K562 (cell line): ENCODE data around the gene CYLD. TPM values are rescaled to one million over a fixed set of nuclear protein-coding genes. Genes with fewer than 3 reads are reported as not detected.

Source experiments
- ATAC-seq: fragments of 200-7000 bp; cut with Tn5 transposase; 3 replicates; pipeline ENCODE4 v1.9.1; 2020; ENCODE audit warnings: moderate library complexity
- BruUV-seq: library from RNA; stranded (reverse); fragments of 400-500 nt; replicated peaks from 2 replicates; lab custom pipeline; 2021; lab: Mats Ljungman, UMichigan
- CTCF ChIA-PET: fragments of 300-600 bp; formaldehyde crosslinking; extraction: SDS; loops from one replicate; lab custom pipeline; 2021; ENCODE audit warnings: low intra/inter-chr PET ratio; lab: Yijun Ruan, JAX
- POLR2A ChIA-PET: fragments of 300-600, 350-650 bp; sonication (Branson Sonifier 250); formaldehyde crosslinking; extraction: SDS; loops from one replicate; lab custom pipeline; 2021; ENCODE audit warnings: antibody characterized with exemption, inconsistent platforms; lab: Yijun Ruan, JAX
- DNase-seq, 4 experiments: peaks; one replicate each; pipeline versions ENCODE4 v3.0.0 to v3.0.0-alpha.2; 2011 to 2018; ENCODE audit warnings: low spot score in 3 of 4, mixed read lengths in 3 of 4; ENCODE audit errors: extremely low read depth in 1 of 4
- FAIRE-seq: peaks from 2 replicates; lab custom pipeline; 2011; peaks lifted over from hg19 to GRCh38; lab: Jason Lieb, UNC
- H2AFZ ChIP-seq: 2 replicates; pipeline ENCODE4 v1.6.0; 2011; ENCODE audit warnings: low read depth, low read length, control low read depth, inconsistent platforms
- H3K27ac ChIP-seq: fragments of 200-600 bp; 3 replicates; pipeline ENCODE4 v1.8.0; 2011; ENCODE audit warnings: low read depth, mild to moderate bottlenecking, control low read depth, inconsistent platforms, low read length, moderate library complexity, mixed read lengths; ENCODE audit errors: extremely low read depth
- H3K27me3 ChIP-seq, 2 experiments: fragments of 300-600 bp in 1 of 2; 2 replicates in 1 of 2; 3 replicates in 1 of 2; pipeline versions ENCODE4 v1.6.0 to v1.8.0; 2011; ENCODE audit warnings: inconsistent platforms in 2 of 2, low read length in 2 of 2, mild to moderate bottlenecking in 1 of 2, mixed read lengths in 1 of 2, moderate library complexity in 1 of 2; ENCODE audit not compliant: control insufficient read depth in 2 of 2, insufficient read depth in 2 of 2
- H3K36me3 ChIP-seq: fragments of 300-600 bp; 3 replicates; pipeline ENCODE4 v1.8.0; 2011; ENCODE audit warnings: mild to moderate bottlenecking, low read length, inconsistent platforms; ENCODE audit not compliant: control insufficient read depth, insufficient read depth
- H3K4me1 ChIP-seq, 2 experiments: fragments of 200-600 bp in 1 of 2; replicated peaks in 1 of 2; 2 replicates in 1 of 2; 3 replicates in 1 of 2; pipeline versions ENCODE4 v1.5.1 to v1.8.0; 2011; ENCODE audit warnings: inconsistent platforms in 2 of 2, low read length in 2 of 2, mild to moderate bottlenecking in 1 of 2, mixed read lengths in 1 of 2, moderate library complexity in 1 of 2; ENCODE audit not compliant: control insufficient read depth in 2 of 2, insufficient read depth in 2 of 2
- H3K4me2 ChIP-seq: 2 replicates; pipeline ENCODE4 v1.6.1; 2011; ENCODE audit warnings: low read length, control low read depth, inconsistent platforms, mixed read lengths; ENCODE audit not compliant: insufficient read depth
- H3K4me3 ChIP-seq: fragments of 200-600 bp; sonication (generic), shearing (Covaris generic); 2 replicates; pipeline ENCODE4 v1.5.1; 2016; ENCODE audit warnings: control low read depth, inconsistent platforms
- H3K79me2 ChIP-seq: fragments of 200-600 bp; 3 replicates; pipeline ENCODE4 v1.8.0; 2011; ENCODE audit warnings: low read length, inconsistent platforms; ENCODE audit not compliant: control insufficient read depth, insufficient read depth
- H3K9ac ChIP-seq, 2 experiments: 2 replicates each; pipeline versions ENCODE4 v1.6.0 to v1.6.1; 2011; ENCODE audit warnings: low read depth in 2 of 2, low read length in 2 of 2, control low read depth in 1 of 2, inconsistent platforms in 1 of 2, mild to moderate bottlenecking in 1 of 2, mixed read lengths in 1 of 2; ENCODE audit not compliant: insufficient read depth in 1 of 2
- H3K9me1 ChIP-seq: one replicate; pipeline ENCODE4 v1.6.0; 2011; ENCODE audit warnings: inconsistent platforms, mild to moderate bottlenecking, low read length, moderate library complexity; ENCODE audit not compliant: control insufficient read depth, insufficient read depth
- H3K9me3 ChIP-seq: replicated peaks from 2 replicates; pipeline ENCODE4 v1.5.1; 2011; ENCODE audit warnings: low read depth, low read length, inconsistent platforms; ENCODE audit not compliant: control insufficient read depth, insufficient read depth
- H4K20me1 ChIP-seq: replicated peaks from 2 replicates; pipeline ENCODE4 v1.6.1; 2011; ENCODE audit warnings: low read length, inconsistent platforms, mixed read lengths; ENCODE audit not compliant: control insufficient read depth, insufficient read depth
- ADNP ChIP-seq: fragments of 200-800 bp; sonication (Bioruptor generic); IDR thresholded peaks from 2 replicates; pipeline ENCODE4 v1.6.1; 2016; ENCODE audit warnings: missing genetic modification characterization, missing compliant biosample characterization
- CBFA2T3 ChIP-seq: fragments of 450-650 bp; IDR thresholded peaks from 2 replicates; pipeline ENCODE4 v1.6.1; 2017
- CBX1 ChIP-seq: sonication (generic); IDR thresholded peaks from 2 replicates; pipeline ENCODE4 v1.6.1; 2016; ENCODE audit warnings: antibody characterized with exemption, low read depth, mild to moderate bottlenecking
- CHD4 ChIP-seq: fragments of 200-600 bp; sonication (generic); IDR thresholded peaks from 3 replicates; pipeline ENCODE4 v1.6.1; 2012; ENCODE audit warnings: low read depth, mild to moderate bottlenecking, mixed read lengths, low read length, inconsistent platforms; ENCODE audit not compliant: insufficient read depth, insufficient replicate concordance, poor library complexity, severe bottlenecking
- CREB5 ChIP-seq: fragments of 250-450 bp; sonication (Bioruptor Pico); IDR thresholded peaks from 2 replicates; pipeline ENCODE4 v1.5.0; 2020; ENCODE audit warnings: mild to moderate bottlenecking
- HDAC2 ChIP-seq: fragments of 450-650 bp; IDR thresholded peaks from 2 replicates; pipeline ENCODE4 v1.6.1; 2016; ENCODE audit warnings: mild to moderate bottlenecking
- KAT8 ChIP-seq: fragments of 450-650 bp; IDR thresholded peaks from 2 replicates; pipeline ENCODE4 v1.6.1; 2016; ENCODE audit warnings: low read depth, mild to moderate bottlenecking
- KDM1A ChIP-seq, 2 experiments: fragments of 450-650 bp; IDR thresholded peaks; 2 replicates each; pipeline ENCODE4 v1.6.1; 2016; ENCODE audit warnings: mild to moderate bottlenecking in 2 of 2
- LEF1 ChIP-seq: fragments of 450-650 bp; IDR thresholded peaks from 2 replicates; pipeline ENCODE4 v1.6.1; 2016; ENCODE audit warnings: mild to moderate bottlenecking
- NCOR1 ChIP-seq: fragments of 450-650 bp; IDR thresholded peaks from 2 replicates; pipeline ENCODE4 v1.6.1; 2016; ENCODE audit warnings: mild to moderate bottlenecking, moderate library complexity
- NEUROD1 ChIP-seq: fragments of 150-350 bp; IDR thresholded peaks from 2 replicates; pipeline ENCODE4 v1.6.1; 2014; ENCODE audit warnings: borderline replicate concordance, low read length, low read depth; ENCODE audit not compliant: partially characterized antibody
- PURB ChIP-seq: sonication (generic); formaldehyde crosslinking; IDR thresholded peaks from 2 replicates; pipeline ENCODE4 v1.9.0; 2021; ENCODE audit warnings: low read depth, mild to moderate bottlenecking, missing genetic modification reagents
- TAF7 ChIP-seq: fragments of 450-650 bp; IDR thresholded peaks from 2 replicates; pipeline ENCODE4 v1.6.1; 2016; ENCODE audit warnings: missing genetic modification characterization, missing compliant biosample characterization
- THAP7 ChIP-seq: fragments of 250-450 bp; sonication (Bioruptor Pico); IDR thresholded peaks from 2 replicates; pipeline ENCODE4 v1.5.0; 2021
- TSC22D4 ChIP-seq: fragments of 450-650 bp; IDR thresholded peaks from 2 replicates; pipeline ENCODE4 v1.6.1; 2016; ENCODE audit warnings: missing genetic modification characterization, missing biosample characterization, control low read depth
- ZNF174 ChIP-seq: fragments of 250-450 bp; sonication (Bioruptor Pico); IDR thresholded peaks from 2 replicates; pipeline ENCODE4 v1.4.0; 2020; ENCODE audit warnings: mild to moderate bottlenecking
- ZNF253 ChIP-seq: fragments of 250-450 bp; sonication (Bioruptor Pico); conservative IDR thresholded peaks from 2 replicates; pipeline ENCODE4 v1.6.1; 2021; ENCODE audit warnings: mild to moderate bottlenecking
- ZNF696 ChIP-seq: fragments of 250-450 bp; sonication (Bioruptor Pico); conservative IDR thresholded peaks from 2 replicates; pipeline ENCODE4 v1.4.0; 2020; ENCODE audit warnings: mild to moderate bottlenecking, moderate library complexity
- ZNF766 ChIP-seq: fragments of 200-800 bp; sonication (Bioruptor generic); conservative IDR thresholded peaks from 2 replicates; pipeline ENCODE4 v1.6.1; 2016; ENCODE audit warnings: missing genetic modification characterization, missing compliant biosample characterization
- whole genome bisulfite sequencing: fragments of 100-300 bp; shearing (Covaris generic); methylation state at CpG from one replicate; pipeline ENCODE4 v1.1.6; 2016; ENCODE audit warnings: low coverage, mixed read lengths; ENCODE audit not compliant: insufficient coverage; ENCODE audit errors: missing lambda C conversion rate; 5-methylcytosine and 5-hydroxymethylcytosine counted together
- in situ Hi-C: fragments of 300-500 bp; cut with MboI; formaldehyde crosslinking; loops from 4 replicates; pipeline ENCODE4 v1.15.0; 2018; ENCODE audit warnings: inconsistent platforms, mixed read lengths
- intact Hi-C: fragments of 100-400 bp; cut with micrococcal nuclease; formaldehyde crosslinking; loops from 2 replicates; pipeline ENCODE4 v1.14.2; 2022
- polyA plus RNA-seq, 8 experiments: library from polyadenylated mRNA; depleted of rRNA in 4 of 8; stranded (reverse) in 5 of 8; unstranded in 3 of 8; fragments of >200 nt; fragmentation: Nextera tagmentation in 2 of 8; fragmentation: Illumina TruSeq in 1 of 8; extraction: Ambion mirVana in 2 of 8; extraction: Trizol in 1 of 8; gene quantifications; 2 replicates each; pipeline versions ENCODE4 v1.2.1 to v1.2.3, GENCODE V29; 2011 to 2014; ENCODE audit warnings: inconsistent platforms in 1 of 8, missing spikeins in 1 of 8
- total RNA-seq, 7 experiments: library from RNA; depleted of rRNA in 6 of 7; stranded (reverse); fragments of >200 nt in 6 of 7; fragmentation: Illumina TruSeq in 2 of 7; extraction: Trizol in 2 of 7; gene quantifications; 2 replicates each; pipeline versions ENCODE4 v1.2.1 to v1.2.3, GENCODE V29; 2011 to 2021; ENCODE audit warnings: low replicate concordance in 1 of 7

CYLD gene
- total and polyA plus RNA-seq, 9 of the 15 experiments (the other 6 are each of a cell fraction or from before 2014, with no cell fraction given), result 3.4 to 7.4 (median 5.3) TPM

- TF ChIP-seq ZNF174 (CRISPR knock-in tag) (no peak), PURB (CRISPR knock-in tag) (no peak), KAT8 (no peak), TAF7 (tag) (no peak), NEUROD1 (no peak), THAP7 (CRISPR knock-in tag) (no peak), NCOR1 (no peak), LEF1 (no peak)
- TF ChIP-seq, all 486 proteins: peak for 0
Observed at GRCh38 chr16:50697421-50697715, 44.5 kb upstream of the CYLD start (continued).

- CTCF ChIA-PET, result no interaction called here
- TF ChIP-seq ZNF696 (no peak), CBX1 (peak; percentile 62; the same call in 1 of the 2 replicates), KDM1A (IDR thresholded peaks at IDR 0.05) (peak in 1 of 2 experiments; percentile 40; a peak in 1 of 4 replicates), HDAC2 (peak; percentile 41; the same call in 1 of the 2 replicates), ZNF766 (CRISPR knock-in tag) (peak; percentile 53; the same call in 1 of the 2 replicates), CBFA2T3 (0 out of 2 replicates have a peak, but pooled peaks have one; percentile 11), CHD4 (peak; percentile 95), ADNP (tag) (peak; percentile 75), TSC22D4 (tag) (no peak), ZNF253 (CRISPR knock-in tag) (no peak), CREB5 (CRISPR knock-in tag) (0 out of 2 replicates have a peak, but pooled peaks have one; percentile 8)
Observed at GRCh38 chr16:50697881-50698767, 43.8 kb upstream of the CYLD start.

More at GRCh38 chr16:50697881-50698767, 43.8 kb upstream of the CYLD start:
- peaks cover 0 to 25% of the 10 kb centered on the region in 2 experiments; a peak in 3 of 5 replicates for H3K27me3 ChIP-seq
- WGBS, result 1% methylated on average over 16 of the region's 19 CpGs
- H4K20me1 ChIP-seq, result no peaks in the 10 kb centered on the region; the same call in 1 of the 2 replicates
- BruUV-seq, result no TSS peak
- H3K9me3 ChIP-seq, result no peaks in the 10 kb centered on the region
- peak overlapping the region; percentile 22; the same call in 1 of the 2 replicates for H2AFZ ChIP-seq
- in situ Hi-C loops (no loop called here), intact Hi-C loops (no loop called here)
- H3K79me2 ChIP-seq, result no peaks in the 10 kb centered on the region
- H3K9ac ChIP-seq, result no peak overlapping the region
- H3K4me1 ChIP-seq, result peaks cover 9 to 12% of the 10 kb centered on the region in 2 experiments; a peak in 4 of 5 replicates
- H3K9me1 ChIP-seq, result no peaks in the 10 kb centered on the region
- POLR2A ChIA-PET, result interaction anchor here (1.0 kb wide), 1 partner anchor 43 kb away, joined by 4 read pairs; no protein-coding TSS in a partner anchor
- H3K27ac ChIP-seq, result no peak overlapping the region
- peak overlapping the region; percentile 36 for H3K4me2 ChIP-seq
- no peaks in the 10 kb centered on the region for H3K36me3 ChIP-seq
- no peak for FAIRE-seq
- H3K4me3 ChIP-seq, result no peak overlapping the region
- DNase-seq, result no peak
- peak; percentile 28 for ATAC-seq
